ENCODE data around the gene PAGE2B.
"Not testable (repeated sequence)": the region's sequence is repeated elsewhere in the genome, so short reads cannot be mapped to it uniquely, and the experiment has no call there.

PAGE2B gene

GRCh38 chrX:55107262-55107661 lies 32.4 kb downstream of the PAGE2B start:
- TF ChIP-seq CTCF (IDR thresholded peaks at IDR 0.05; ENCODE audit: low read depth, low read length): no peak
- H3K4me3 ChIP-seq (replicated peaks in 1 of 2; ENCODE audit: low read depth in 2 of 2, low read length in 2 of 2): no peak overlapping the region
- DNase-seq (ENCODE audit: low read depth in 2 of 2): no peak

- DNase-seq (ENCODE audit: low read depth in 2 of 2): no peak
- no peak for TF ChIP-seq CTCF (IDR thresholded peaks at IDR 0.05; ENCODE audit: low read depth, low read length)
- no peak overlapping the region for H3K4me3 ChIP-seq (replicated peaks in 1 of 2; ENCODE audit: low read depth in 2 of 2, low read length in 2 of 2)
Observed at GRCh38 chrX:55107911-55108310, 33.1 kb downstream of the PAGE2B start.

GRCh38 chrX:55109306-55109705 lies 34.5 kb downstream of the PAGE2B start:
- DNase-seq (ENCODE audit: low read depth in 2 of 2): no peak
- no peak for TF ChIP-seq CTCF (IDR thresholded peaks at IDR 0.05; ENCODE audit: low read depth, low read length)
- no peak overlapping the region for H3K4me3 ChIP-seq (replicated peaks in 1 of 2; ENCODE audit: low read depth in 2 of 2, low read length in 2 of 2)

- H3K4me3 ChIP-seq (replicated peaks in 1 of 2; ENCODE audit: low read depth in 2 of 2, low read length in 2 of 2): no peak overlapping the region
- DNase-seq (ENCODE audit: low read depth in 2 of 2): no peak
- no peak for TF ChIP-seq CTCF (IDR thresholded peaks at IDR 0.05; ENCODE audit: low read depth, low read length)
Observed at GRCh38 chrX:55111578-55112254, 36.9 kb downstream of the PAGE2B start.

- not testable (repeated sequence) for DNase-seq (ENCODE audit: low read depth in 2 of 2); H3K4me3 ChIP-seq (replicated peaks in 1 of 2; ENCODE audit: low read depth in 2 of 2, low read length in 2 of 2)
Observed at GRCh38 chrX:55116589-55116988, 41.8 kb downstream of the PAGE2B start.

- H3K4me3 ChIP-seq (replicated peaks in 1 of 2; ENCODE audit: low read depth in 2 of 2, low read length in 2 of 2): no peak overlapping the region
- DNase-seq (ENCODE audit: low read depth in 2 of 2): no peak
- TF ChIP-seq CTCF (IDR thresholded peaks at IDR 0.05; ENCODE audit: low read depth, low read length): no peak
Observed at GRCh38 chrX:55118574-55118973, 43.7 kb downstream of the PAGE2B start.

GRCh38 chrX:55119271-55119670 lies 44.4 kb downstream of the PAGE2B start:
- DNase-seq (ENCODE audit: low read depth in 2 of 2): no peak
- no peak for TF ChIP-seq CTCF (IDR thresholded peaks at IDR 0.05; ENCODE audit: low read depth, low read length)
- H3K4me3 ChIP-seq (replicated peaks in 1 of 2; ENCODE audit: low read depth in 2 of 2, low read length in 2 of 2): no peak overlapping the region
